Stimulated activated CD4-positive, alpha-beta T cell treated with anti-CD3 and anti-CD28 coated beads, Interleukin-1b, Interleukin-23, amount 100 ng/mL, for 4 hours (primary cell): Measurements from ENCODE around the gene SLIT3.

Experiments used
- DNase-seq, 2 donors: peaks; one replicate each; pipeline ENCODE4 v3.0.0-alpha.2; 2020; ENCODE audit warnings: low read depth in 2 of 2

The SLIT3 gene

DNA sequence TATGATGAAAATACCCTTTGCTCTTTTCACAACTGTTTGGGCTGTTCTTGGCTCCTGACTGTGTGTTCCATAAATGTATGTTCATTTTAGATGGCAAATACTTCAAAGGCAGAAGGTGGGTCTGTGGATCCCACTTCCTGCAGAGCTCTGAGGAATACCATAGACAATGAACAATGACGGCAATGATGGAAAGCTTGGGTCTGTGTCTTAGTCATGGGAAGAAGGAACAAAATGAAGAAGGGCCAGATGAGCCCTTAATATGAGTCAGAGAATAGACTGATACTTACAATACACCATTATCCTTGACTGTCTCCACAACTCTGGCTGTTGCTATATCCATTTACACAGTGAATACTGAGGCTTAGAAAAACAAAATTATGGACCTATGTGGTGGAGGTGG is 126.0 kb downstream of the SLIT3 start:
- no peak for DNase-seq

- no peak for DNase-seq
Observed at GRCh38 chr5:169173372-169173771, 127.6 kb downstream of the SLIT3 start.

DNA sequence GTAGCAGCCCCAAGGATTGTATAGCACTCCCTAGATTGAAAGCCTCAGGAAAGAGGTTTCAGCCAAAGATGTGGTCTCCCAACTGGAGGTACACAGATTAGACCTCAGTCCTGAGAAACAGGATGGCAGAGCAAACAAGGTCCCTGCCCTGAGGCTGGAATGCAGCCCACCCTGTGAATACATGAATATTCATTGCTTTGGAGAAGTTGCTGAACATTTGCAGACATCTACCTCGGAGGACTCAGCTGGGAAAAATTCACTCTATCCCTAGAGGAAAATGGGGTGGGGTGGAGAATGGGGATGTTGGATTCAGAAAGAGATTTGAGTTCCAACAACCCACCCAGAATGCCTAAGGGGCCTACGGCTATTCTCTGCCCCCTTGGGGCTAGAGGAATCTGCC is 129.4 kb downstream of the SLIT3 start:
- no peak for DNase-seq

GRCh38 chr5:169169783-169170182 is 131.2 kb downstream of the SLIT3 start:
- DNase-seq, result no peak

GRCh38 chr5:169168280-169168679 is 132.7 kb downstream of the SLIT3 start:
- DNase-seq, result no peak

DNA sequence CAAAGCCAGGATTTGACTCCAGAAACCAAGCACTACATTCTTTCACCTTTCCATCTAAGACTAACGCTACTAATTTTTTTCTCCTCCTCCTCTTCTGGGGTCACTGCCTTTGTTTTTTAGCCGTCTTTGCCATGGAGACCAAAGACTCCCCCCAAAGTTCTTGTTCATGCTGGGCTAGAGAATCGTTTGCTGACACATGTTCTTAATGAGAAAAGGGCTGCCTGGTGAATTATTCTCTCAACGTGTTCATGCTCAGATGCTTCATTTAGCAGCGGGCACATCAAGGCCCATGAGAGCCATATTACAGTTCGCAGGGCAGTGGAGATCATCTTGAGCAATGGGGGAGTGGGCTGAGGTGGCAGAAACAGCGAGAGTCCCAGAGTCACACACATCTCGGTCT is 134.9 kb downstream of the SLIT3 start:
- DNase-seq, result no peak

GRCh38 chr5:169165052-169165451 is 135.9 kb downstream of the SLIT3 start:
- no peak for DNase-seq

- no peak for DNase-seq
Observed at GRCh38 chr5:169164481-169164925, 136.4 kb downstream of the SLIT3 start.

DNA sequence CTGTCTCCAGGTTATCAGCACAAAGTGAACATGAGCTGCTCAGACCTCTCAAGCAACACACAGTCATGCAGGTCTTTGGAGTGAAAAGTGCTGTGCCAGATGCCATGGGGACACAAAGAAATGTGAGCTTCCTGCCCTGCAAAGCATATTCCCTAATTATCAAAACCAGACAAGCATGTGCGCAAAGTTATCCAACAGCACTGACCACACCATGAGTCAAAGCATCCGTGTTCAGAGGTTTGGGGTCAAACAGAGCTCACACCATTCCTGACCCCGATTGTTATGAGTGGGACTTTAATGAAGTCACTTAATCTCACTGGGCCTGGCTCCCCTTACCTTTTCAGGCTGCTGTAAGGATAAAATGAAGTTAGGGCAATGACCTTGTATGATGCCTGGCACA is 138.5 kb downstream of the SLIT3 start:
- no peak for DNase-seq

- DNase-seq, result no peak
Observed at GRCh38 chr5:169161022-169161680, 139.8 kb downstream of the SLIT3 start.

GRCh38 chr5:169160405-169160901 is 140.5 kb downstream of the SLIT3 start:
- DNase-seq, result no peak

- DNase-seq, result no peak
Observed at GRCh38 chr5:169158764-169159163, 142.2 kb downstream of the SLIT3 start.

DNA sequence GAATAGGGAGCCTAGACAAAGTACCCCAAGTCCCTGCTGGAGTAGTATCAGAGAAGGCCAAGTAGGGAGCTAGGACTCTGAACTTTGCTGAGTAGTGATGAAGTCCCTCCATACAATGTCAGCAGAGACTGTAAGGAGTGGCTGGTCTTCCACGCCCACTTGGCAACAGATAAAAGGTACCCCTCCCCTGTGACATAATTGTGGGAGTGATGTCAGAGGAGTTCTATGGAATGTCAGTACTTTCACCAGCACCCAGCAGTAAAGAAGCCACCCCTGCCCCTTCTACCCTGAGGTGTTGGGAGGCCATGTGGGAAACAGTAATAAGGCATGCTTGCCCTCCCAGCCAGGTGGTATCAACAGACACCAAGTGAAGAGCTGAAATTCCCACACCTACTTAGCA is 143.9 kb downstream of the SLIT3 start:
- no peak for DNase-seq

GRCh38 chr5:169154679-169155078 is 146.3 kb downstream of the SLIT3 start:
- DNase-seq, result no peak

DNA sequence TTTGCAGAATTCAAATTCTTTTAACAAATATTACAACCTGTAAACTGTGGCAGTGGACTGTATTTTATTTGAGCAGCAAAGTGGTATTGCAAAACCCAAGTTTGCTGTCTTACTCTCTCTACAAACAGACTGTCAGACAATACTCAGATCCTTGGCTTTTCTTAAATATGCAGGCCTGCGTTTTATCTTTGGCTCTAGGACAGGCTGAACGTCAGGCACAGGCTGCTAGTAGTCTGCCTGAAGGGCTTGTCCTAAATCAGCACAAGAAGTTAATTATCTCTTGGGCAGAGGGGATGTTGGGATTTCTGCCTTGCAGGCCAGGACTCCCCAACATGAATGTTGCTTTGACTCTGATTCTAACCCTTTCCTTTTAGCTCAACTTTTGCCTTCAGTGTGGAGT is 147.5 kb downstream of the SLIT3 start:
- no peak for DNase-seq

GRCh38 chr5:169152946-169153345 is 148.0 kb downstream of the SLIT3 start:
- no peak for DNase-seq

- DNase-seq, result no peak
Observed at GRCh38 chr5:169152453-169152852, 148.5 kb downstream of the SLIT3 start.

DNA sequence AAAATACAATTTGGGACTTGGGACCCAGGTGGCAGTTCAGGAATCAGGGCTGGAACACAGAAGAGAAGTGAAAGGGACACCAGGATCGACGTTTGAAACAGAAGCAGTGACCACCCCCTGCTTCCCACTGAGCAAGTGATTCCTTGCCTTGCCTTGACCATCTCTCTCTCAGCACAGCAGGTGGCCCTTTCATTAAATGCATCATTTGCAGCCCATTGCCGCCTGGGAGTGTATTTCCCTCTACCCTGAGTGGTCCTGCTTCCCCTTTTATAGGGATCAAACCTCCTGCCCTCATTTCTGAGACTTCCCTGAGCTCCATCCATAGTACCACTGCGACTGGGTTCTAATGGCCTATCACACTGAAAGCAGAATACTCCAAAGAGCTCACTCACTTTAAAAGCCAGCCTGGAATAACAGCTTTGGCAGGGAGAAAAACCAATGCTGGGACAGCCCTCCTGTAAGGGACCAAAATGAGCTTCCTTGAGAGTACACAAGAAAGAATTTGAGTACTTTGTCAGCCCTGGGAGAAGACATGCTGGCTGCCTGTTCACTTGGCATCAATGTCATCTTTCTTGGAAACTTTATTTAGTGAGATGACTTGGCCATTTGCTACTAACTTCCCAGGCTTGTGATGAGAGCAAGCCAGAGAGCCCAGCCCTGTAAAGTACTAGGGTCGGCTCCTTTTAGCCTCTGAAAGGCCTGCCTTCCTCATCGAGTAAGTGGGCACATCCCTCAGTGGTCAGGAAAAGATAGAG is 149.7 kb downstream of the SLIT3 start:
- no peak for DNase-seq

DNA sequence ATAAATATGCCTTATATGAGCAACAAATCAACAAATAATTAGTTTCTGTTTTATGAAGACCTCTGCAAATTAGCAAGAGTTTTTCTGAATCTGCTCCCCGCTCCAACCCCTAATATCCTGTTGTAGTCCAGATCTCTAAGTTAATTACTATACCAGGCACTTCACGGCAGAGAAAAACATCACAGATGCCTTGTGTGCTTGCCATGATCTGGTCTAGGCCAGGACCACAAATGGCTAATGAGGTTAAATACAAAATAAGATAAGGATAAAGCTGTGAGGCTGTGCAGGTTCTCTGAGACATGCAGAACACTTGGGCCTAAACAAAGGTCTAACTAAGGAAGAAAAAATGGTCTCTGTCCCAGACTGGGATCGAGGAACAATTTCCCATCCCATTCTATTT is 150.8 kb downstream of the SLIT3 start:
- no peak for DNase-seq

- no peak for DNase-seq
Observed at GRCh38 chr5:169149317-169149716, 151.6 kb downstream of the SLIT3 start.

DNA sequence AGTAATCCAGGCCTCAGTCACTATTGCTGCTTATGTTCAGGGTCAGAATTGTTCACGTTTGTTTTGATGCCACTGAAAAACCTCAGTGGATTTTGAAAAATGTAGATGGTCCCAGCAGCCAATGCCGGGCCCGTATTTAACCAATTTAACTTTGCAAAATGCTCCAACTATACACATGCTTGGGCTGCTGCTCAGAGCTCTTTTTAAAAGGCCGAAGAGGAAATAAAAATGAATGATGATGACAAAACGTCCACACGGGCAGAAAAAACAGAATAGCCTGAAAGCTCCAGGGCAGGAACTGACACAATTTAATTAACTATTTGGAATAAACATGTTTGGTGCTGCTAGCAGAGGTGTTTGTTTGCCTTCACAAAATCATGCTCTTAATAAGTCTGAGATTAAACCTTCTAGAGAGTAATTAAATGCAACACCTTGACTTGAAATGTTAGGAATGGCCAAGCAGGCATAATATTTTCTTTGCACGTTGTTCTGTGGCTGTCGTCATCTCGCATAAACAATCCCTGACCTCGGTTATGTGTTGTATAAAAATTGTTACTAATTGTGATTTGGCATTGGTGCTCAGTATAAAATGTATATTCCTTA is 152.7 kb downstream of the SLIT3 start:
- no peak for DNase-seq

DNA sequence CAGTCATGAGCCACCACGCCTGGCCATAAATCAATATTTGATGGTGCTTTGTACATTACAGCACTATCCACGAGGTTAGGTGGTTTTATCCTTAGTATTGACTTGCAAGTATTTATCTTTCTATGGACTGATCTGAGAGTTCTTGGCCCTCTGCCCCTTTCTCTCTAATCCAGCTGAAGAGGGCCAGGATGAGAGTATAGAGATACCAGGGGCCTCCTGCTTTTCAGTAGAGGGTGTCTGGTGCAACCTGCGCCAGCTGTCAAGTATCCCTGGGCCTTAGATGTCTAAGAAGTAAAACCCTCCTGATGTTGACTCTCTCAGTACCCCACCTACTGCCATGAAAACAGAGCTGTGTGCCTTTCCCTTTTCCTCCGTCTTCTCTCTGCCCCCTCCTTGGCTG is 153.4 kb downstream of the SLIT3 start:
- DNase-seq, result no peak

- DNase-seq, result no peak
Observed at GRCh38 chr5:169146158-169146557, 154.8 kb downstream of the SLIT3 start.
